ENCODE data around the gene HSP90AB1. TPM values are rescaled to one million over a fixed set of nuclear protein-coding genes. Genes with fewer than 3 reads are reported as not detected.
A peak's percentile ranks its signal among the peaks of the same experiment; 100 is the strongest.

Gene HSP90AB1
- total RNA-seq, 1 donor from 2014 or later, result 509 TPM

DNA sequence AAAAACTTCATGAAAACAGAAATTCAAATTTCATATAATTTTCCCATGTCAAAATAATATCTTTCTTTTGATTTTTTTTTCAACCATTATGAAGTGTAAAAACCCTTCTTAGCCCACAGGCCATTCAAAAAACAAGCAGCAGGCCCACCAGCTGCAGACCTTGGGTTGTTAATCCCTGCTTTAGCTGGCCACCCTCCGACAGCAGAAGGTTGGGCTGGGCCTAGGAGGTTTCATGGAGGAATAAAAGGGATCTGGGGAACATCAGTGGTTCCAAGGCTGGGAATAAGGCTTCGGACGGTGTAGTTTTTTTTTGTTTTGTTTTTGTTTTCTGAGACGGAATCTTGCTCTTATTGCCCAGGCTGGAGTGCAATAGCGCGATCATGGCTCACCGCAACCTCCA is 3.6 kb upstream of the HSP90AB1 start:
- Mint-ChIP-seq H3K4me1 (ENCODE audit: unreplicated experiment) (peaks cover 13% of the 10 kb centered on the region), H3K27ac (ENCODE audit: unreplicated experiment) (no peak overlapping the region), H3K36me3 (ENCODE audit: unreplicated experiment) (peaks cover under 1% of the 10 kb centered on the region), H3K27me3 (ENCODE audit: unreplicated experiment) (no peaks in the 10 kb centered on the region), H3K9me3 (ENCODE audit: unreplicated experiment) (no peaks in the 10 kb centered on the region), H3K4me3 (ENCODE audit: unreplicated experiment) (no peak overlapping the region)
- TF ChIP-seq, protein P1, sequence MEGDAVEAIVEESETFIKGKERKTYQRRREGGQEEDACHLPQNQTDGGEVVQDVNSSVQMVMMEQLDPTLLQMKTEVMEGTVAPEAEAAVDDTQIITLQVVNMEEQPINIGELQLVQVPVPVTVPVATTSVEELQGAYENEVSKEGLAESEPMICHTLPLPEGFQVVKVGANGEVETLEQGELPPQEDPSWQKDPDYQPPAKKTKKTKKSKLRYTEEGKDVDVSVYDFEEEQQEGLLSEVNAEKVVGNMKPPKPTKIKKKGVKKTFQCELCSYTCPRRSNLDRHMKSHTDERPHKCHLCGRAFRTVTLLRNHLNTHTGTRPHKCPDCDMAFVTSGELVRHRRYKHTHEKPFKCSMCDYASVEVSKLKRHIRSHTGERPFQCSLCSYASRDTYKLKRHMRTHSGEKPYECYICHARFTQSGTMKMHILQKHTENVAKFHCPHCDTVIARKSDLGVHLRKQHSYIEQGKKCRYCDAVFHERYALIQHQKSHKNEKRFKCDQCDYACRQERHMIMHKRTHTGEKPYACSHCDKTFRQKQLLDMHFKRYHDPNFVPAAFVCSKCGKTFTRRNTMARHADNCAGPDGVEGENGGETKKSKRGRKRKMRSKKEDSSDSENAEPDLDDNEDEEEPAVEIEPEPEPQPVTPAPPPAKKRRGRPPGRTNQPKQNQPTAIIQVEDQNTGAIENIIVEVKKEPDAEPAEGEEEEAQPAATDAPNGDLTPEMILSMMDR (IDR thresholded peaks at IDR 0.05), result no peak
- no peak for DNase-seq (ENCODE audit: extremely low spot score, unreplicated experiment)

GRCh38 chr6:44245391-44245911 is 1.4 kb upstream of the HSP90AB1 start:
- TF ChIP-seq, protein P1 (IDR thresholded peaks at IDR 0.05), result no peak
- Mint-ChIP-seq H3K27me3 (ENCODE audit: unreplicated experiment) (no peaks in the 10 kb centered on the region), H3K27ac (ENCODE audit: unreplicated experiment) (peak overlapping the region; percentile 62), H3K4me1 (ENCODE audit: unreplicated experiment) (peaks cover 31% of the 10 kb centered on the region), H3K9me3 (ENCODE audit: unreplicated experiment) (no peaks in the 10 kb centered on the region), H3K4me3 (ENCODE audit: unreplicated experiment) (peak overlapping the region; percentile 93), H3K36me3 (ENCODE audit: unreplicated experiment) (peaks cover 19% of the 10 kb centered on the region)
- DNase-seq (ENCODE audit: extremely low spot score, unreplicated experiment), result no peak

DNA sequence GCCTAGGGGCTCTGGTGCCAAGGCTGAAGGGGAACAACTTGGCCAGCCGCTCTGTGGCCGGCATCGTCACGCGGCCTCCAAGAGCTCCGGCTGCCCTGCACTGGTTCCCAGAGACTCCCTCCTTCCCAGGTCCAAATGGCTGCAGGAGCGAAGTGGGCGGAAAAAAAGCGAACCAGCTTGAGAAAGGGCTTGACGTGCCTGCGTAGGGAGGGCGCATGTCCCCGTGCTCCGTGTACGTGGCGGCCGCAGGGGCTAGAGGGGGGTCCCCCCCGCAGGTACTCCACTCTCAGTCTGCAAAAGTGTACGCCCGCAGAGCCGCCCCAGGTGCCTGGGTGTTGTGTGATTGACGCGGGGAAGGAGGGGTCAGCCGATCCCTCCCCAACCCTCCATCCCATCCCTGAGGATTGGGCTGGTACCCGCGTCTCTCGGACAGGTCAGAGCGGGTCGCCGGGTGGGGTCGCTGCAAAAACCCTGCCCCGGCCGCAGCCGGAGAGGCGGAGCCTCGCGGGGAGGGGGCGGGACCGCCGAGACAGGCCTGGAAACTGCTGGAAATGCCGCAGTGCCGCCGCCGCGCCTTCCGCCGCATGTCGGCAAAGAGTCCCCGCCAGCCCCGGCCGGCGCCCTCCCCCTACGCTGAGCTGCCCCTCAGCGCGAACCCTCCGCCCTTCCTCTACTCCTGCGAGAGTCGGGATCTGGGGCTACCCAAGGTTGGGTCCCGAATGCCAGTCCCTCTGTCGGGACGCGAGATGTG is 814 bp upstream of the HSP90AB1 start:
- Mint-ChIP-seq H3K9me3 (ENCODE audit: unreplicated experiment) (no peaks in the 10 kb centered on the region), H3K36me3 (ENCODE audit: unreplicated experiment) (peaks cover 25% of the 10 kb centered on the region), H3K4me3 (ENCODE audit: unreplicated experiment) (peak overlapping the region; percentile 93), H3K27me3 (ENCODE audit: unreplicated experiment) (no peaks in the 10 kb centered on the region), H3K4me1 (ENCODE audit: unreplicated experiment) (peaks cover 31% of the 10 kb centered on the region), H3K27ac (ENCODE audit: unreplicated experiment) (peak overlapping the region; percentile 96)
- TF ChIP-seq, protein P1 (IDR thresholded peaks at IDR 0.05), result peak; percentile 33
- DNase-seq (ENCODE audit: extremely low spot score, unreplicated experiment), result peak; percentile 92

- peak overlapping the region; percentile 93 for H3K4me3 Mint-ChIP-seq (ENCODE audit: unreplicated experiment)
- H3K27me3 Mint-ChIP-seq (ENCODE audit: unreplicated experiment), result no peaks in the 10 kb centered on the region
- no peak for DNase-seq (ENCODE audit: extremely low spot score, unreplicated experiment)
- TF ChIP-seq, protein P1 (IDR thresholded peaks at IDR 0.05), result no peak
- no peaks in the 10 kb centered on the region for H3K9me3 Mint-ChIP-seq (ENCODE audit: unreplicated experiment)
- peak overlapping the region; percentile 96 for H3K27ac Mint-ChIP-seq (ENCODE audit: unreplicated experiment)
- H3K4me1 Mint-ChIP-seq (ENCODE audit: unreplicated experiment), result peaks cover 31% of the 10 kb centered on the region
- peaks cover 39% of the 10 kb centered on the region for H3K36me3 Mint-ChIP-seq (ENCODE audit: unreplicated experiment)
These were observed 719 bp downstream of the HSP90AB1 start for GRCh38 chr6:44247338-44248302.

Measured in osteocyte (in vitro differentiated cells).